GM12878 (cell line): Measurements from ENCODE around the gene NEU4. TPM values are rescaled to one million over a fixed set of nuclear protein-coding genes. Genes with fewer than 3 reads are reported as not detected.

Experiments used
- ATAC-seq: fragments of 200-7000 bp; cut with Tn5 transposase; 3 replicates; pipeline ENCODE4 v1.9.1; 2020; ENCODE audit warnings: mild to moderate bottlenecking, moderate library complexity
- BruUV-seq: library from RNA; stranded (reverse); fragments of 400-500 nt; replicated peaks from 2 replicates; lab custom pipeline; 2021; lab: Mats Ljungman, UMichigan
- CTCF ChIA-PET: fragments of 300-600 bp; sonication (Branson Sonifier 250); formaldehyde crosslinking; extraction: SDS; loops from one replicate; lab custom pipeline; 2021; ENCODE audit warnings: inconsistent platforms; lab: Yijun Ruan, JAX
- POLR2A ChIA-PET: fragments of 350-600 bp; formaldehyde crosslinking; extraction: SDS; loops from one replicate; lab custom pipeline; 2021; ENCODE audit warnings: inconsistent platforms; lab: Charles Lee
- RAD21 ChIA-PET: fragments of 300-600 bp; sonication (Branson Sonifier 250); formaldehyde crosslinking; loops from one replicate; lab custom pipeline; 2023; ENCODE audit warnings: antibody characterized with exemption; ENCODE audit not compliant: unreplicated experiment; lab: Charles Lee
- SMC1A ChIA-PET: fragments of 300-600 bp; sonication (Branson Sonifier 250); formaldehyde crosslinking; loops from one replicate; lab custom pipeline; 2023; ENCODE audit not compliant: unreplicated experiment, uncharacterized antibody; lab: Charles Lee
- DNase-seq: peaks from one replicate; pipeline ENCODE4 v3.0.0-alpha.2; 2011; ENCODE audit warnings: low read depth, low spot score
- FAIRE-seq: peaks from 3 replicates; lab custom pipeline; 2011; peaks lifted over from hg19 to GRCh38; lab: Jason Lieb, UNC
- H2AFZ ChIP-seq: 2 replicates; pipeline ENCODE4 v1.6.0; 2011; ENCODE audit warnings: low read depth, low read length, control low read depth; ENCODE audit not compliant: control insufficient read depth
- H3K27ac ChIP-seq: 2 replicates; pipeline ENCODE4 v1.5.1; 2011; ENCODE audit warnings: control low read depth; ENCODE audit not compliant: control insufficient read depth, insufficient read depth
- H3K27me3 ChIP-seq, 2 experiments: replicated peaks in 1 of 2; 2 replicates each; pipeline versions ENCODE4 v1.6.0 to v1.6.1; 2011; ENCODE audit warnings: low read length in 1 of 2; ENCODE audit not compliant: control insufficient read depth in 2 of 2, insufficient read depth in 2 of 2
- H3K36me3 ChIP-seq, 2 experiments: 2 replicates each; pipeline ENCODE4 v1.5.1; 2011; ENCODE audit warnings: low read length in 1 of 2; ENCODE audit not compliant: control insufficient read depth in 2 of 2, insufficient read depth in 2 of 2
- H3K4me1 ChIP-seq: 2 replicates; pipeline ENCODE4 v1.6.1; 2011; ENCODE audit warnings: mild to moderate bottlenecking, low read length, moderate library complexity, mixed read lengths; ENCODE audit not compliant: control insufficient read depth, insufficient read depth
- H3K4me2 ChIP-seq: 2 replicates; pipeline ENCODE4 v1.6.0; 2011; ENCODE audit warnings: control low read depth; ENCODE audit not compliant: control insufficient read depth, insufficient read depth
- H3K4me3 ChIP-seq: fragments of 200-600 bp; sonication (generic); 2 replicates; pipeline ENCODE4 v1.5.1; 2016
- H3K79me2 ChIP-seq: 2 replicates; pipeline ENCODE4 v1.6.0; 2011; ENCODE audit warnings: low read length; ENCODE audit not compliant: control insufficient read depth, insufficient read depth
- H3K9ac ChIP-seq: 2 replicates; pipeline ENCODE4 v1.8.0; 2011; ENCODE audit warnings: low read length, control low read depth, mixed read lengths; ENCODE audit not compliant: control insufficient read depth, insufficient read depth
- H3K9me3 ChIP-seq: replicated peaks from 3 replicates; pipeline ENCODE4 v1.5.1; 2011; ENCODE audit warnings: mild to moderate bottlenecking, low read length; ENCODE audit not compliant: control insufficient read depth, insufficient read depth
- H4K20me1 ChIP-seq: 2 replicates; pipeline ENCODE4 v1.6.0; 2011; ENCODE audit not compliant: control insufficient read depth, insufficient read depth
- BHLHE40 ChIP-seq, 2 experiments: fragments of 450-650 bp in 1 of 2; IDR thresholded peaks; 2 replicates each; pipeline ENCODE4 v1.6.1; 2011 to 2017; ENCODE audit warnings: low read depth in 2 of 2, borderline replicate concordance in 1 of 2, improper control_type of control experiment in 1 of 2, low read length in 1 of 2, mild to moderate bottlenecking in 1 of 2
- whole genome bisulfite sequencing: methylation state at CpG from one replicate; pipeline ENCODE4 v1.1.6; 2016; ENCODE audit warnings: low lambda C conversion rate; ENCODE audit not compliant: insufficient replicate concordance, insufficient coverage; ENCODE audit errors: missing lambda C conversion rate; 5-methylcytosine and 5-hydroxymethylcytosine counted together
- in situ Hi-C: fragments of 300-500 bp; cut with MboI; formaldehyde crosslinking; loops from 9 replicates; pipeline ENCODE4 v1.14.3; 2018; ENCODE audit warnings: mixed read lengths
- intact Hi-C: fragments of 100-400 bp; cut with micrococcal nuclease; formaldehyde crosslinking; loops from one replicate; pipeline ENCODE4 v1.14.2; 2022; ENCODE audit not compliant: unreplicated experiment
- polyA plus RNA-seq, 11 experiments: library from polyadenylated mRNA; depleted of rRNA in 4 of 11; unstranded in 6 of 11; stranded (reverse) in 5 of 11; fragments of >200 nt; fragmentation: Nextera tagmentation in 4 of 11; fragmentation: Illumina TruSeq in 1 of 11; extraction: Ambion mirVana in 4 of 11; extraction: Trizol in 1 of 11; gene quantifications; 1 replicate in 1 of 11; 2 replicates in 10 of 11; pipeline versions ENCODE4 v1.2.1 to v1.2.3, GENCODE V29; 2011 to 2016; ENCODE audit warnings: inconsistent platforms in 2 of 11, missing spikeins in 2 of 11, low read depth in 1 of 11
- total RNA-seq, 4 experiments: library from RNA; depleted of rRNA in 3 of 4; stranded (reverse); fragments of >200 nt in 3 of 4; fragmentation: Illumina TruSeq in 1 of 4; extraction: Trizol in 1 of 4; gene quantifications; 2 replicates each; pipeline versions ENCODE4 v1.2.1 to v1.2.3, GENCODE V29; 2013 to 2021
- TF ChIP-seq, protein P1 (sequence below): fragments of 150-350 bp; IDR thresholded peaks from 2 replicates; pipeline ENCODE4 v1.6.1; 2014; ENCODE audit warnings: mild to moderate bottlenecking, low read depth, low read length

NEU4 gene
- total and polyA plus RNA-seq, 10 of the 15 experiments (the other 5 are each of a cell fraction or from before 2014, with no cell fraction given) = 0.01 to 0.28 (median 0.14) TPM; not detected in 5

DNA sequence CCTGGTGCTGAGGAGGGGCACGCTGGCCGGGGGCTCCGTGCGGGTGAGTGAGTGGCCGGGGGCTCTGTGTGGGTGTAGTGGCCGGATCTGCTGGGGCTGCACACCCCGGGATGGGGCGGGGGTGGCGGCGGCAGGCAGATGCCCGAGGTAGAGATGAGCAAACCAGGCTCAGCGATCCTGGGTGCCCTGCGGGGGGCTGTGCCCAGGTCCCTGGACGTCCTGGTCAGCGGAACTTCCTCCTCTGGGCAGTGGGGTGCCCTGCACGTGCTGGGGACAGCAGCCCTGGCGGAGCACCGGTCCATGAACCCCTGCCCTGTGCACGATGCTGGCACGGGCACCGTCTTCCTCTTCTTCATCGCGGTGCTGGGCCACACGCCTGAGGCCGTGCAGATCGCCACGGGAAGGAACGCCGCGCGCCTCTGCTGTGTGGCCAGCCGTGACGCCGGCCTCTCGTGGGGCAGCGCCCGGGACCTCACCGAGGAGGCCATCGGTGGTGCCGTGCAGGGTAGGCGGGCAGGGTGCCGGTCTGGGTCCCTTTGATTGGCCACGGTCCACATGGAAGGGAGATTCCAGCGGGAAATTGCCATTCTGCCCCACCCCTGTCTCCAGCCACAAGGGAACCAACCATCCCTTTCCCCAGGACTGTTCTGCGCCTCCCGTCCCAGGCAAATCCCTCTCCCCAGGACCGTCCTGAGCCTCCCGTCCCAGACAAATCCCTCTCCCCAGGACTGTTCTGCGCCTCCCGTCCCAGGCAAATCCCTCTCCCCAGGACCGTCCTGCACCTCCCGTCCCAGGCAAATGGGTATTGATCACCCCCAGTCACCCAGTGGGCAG, 5.9 kb downstream of the NEU4 start:
- H3K4me2 ChIP-seq = no peak overlapping the region

More for the DNA sequence above, 5.9 kb downstream of the NEU4 start:
- H4K20me1 ChIP-seq = no peaks in the 10 kb centered on the region
- H3K4me3 ChIP-seq = no peak overlapping the region
- H3K27me3 ChIP-seq = no peaks in the 10 kb centered on the region
- POLR2A ChIA-PET = no interaction called here
- no peak for FAIRE-seq
- H3K27ac ChIP-seq = no peak overlapping the region
- TF ChIP-seq, protein P1, sequence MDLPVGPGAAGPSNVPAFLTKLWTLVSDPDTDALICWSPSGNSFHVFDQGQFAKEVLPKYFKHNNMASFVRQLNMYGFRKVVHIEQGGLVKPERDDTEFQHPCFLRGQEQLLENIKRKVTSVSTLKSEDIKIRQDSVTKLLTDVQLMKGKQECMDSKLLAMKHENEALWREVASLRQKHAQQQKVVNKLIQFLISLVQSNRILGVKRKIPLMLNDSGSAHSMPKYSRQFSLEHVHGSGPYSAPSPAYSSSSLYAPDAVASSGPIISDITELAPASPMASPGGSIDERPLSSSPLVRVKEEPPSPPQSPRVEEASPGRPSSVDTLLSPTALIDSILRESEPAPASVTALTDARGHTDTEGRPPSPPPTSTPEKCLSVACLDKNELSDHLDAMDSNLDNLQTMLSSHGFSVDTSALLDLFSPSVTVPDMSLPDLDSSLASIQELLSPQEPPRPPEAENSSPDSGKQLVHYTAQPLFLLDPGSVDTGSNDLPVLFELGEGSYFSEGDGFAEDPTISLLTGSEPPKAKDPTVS = no peak
- TF ChIP-seq BHLHE40 (IDR thresholded peaks at IDR 0.05; ENCODE audit: borderline replicate concordance in 1 of 2, low read depth in 2 of 2, low read length in 1 of 2) = peak in 1 of 2 experiments; percentile 30; a peak in 1 of 4 replicates
- TF ChIP-seq, all 136 proteins: peak for 1
- ChIA-PET SMC1A (no interaction called here), RAD21 (no interaction called here), CTCF (no interaction called here)
- no peaks in the 10 kb centered on the region for H3K36me3 ChIP-seq
- intact Hi-C loops (no loop called here), in situ Hi-C loops (no loop called here)
- H3K9ac ChIP-seq = no peak overlapping the region
- H3K79me2 ChIP-seq = no peaks in the 10 kb centered on the region
- WGBS = 63% methylated on average over 52 of the region's 52 CpGs
- DNase-seq = no peak
- H3K9me3 ChIP-seq = no peaks in the 10 kb centered on the region; the same call in 2 of the 3 replicates
- H2AFZ ChIP-seq = no peak overlapping the region
- no peak for ATAC-seq
- BruUV-seq = no TSS peak
- H3K4me1 ChIP-seq = peaks cover 7% of the 10 kb centered on the region
